Amniotic epithelial cell (primary cell): ENCODE results near the gene GP1BB.

Experiments used
- DNase-seq: peaks from one replicate; pipeline ENCODE4 v3.0.0-alpha.2; 2010; ENCODE audit warnings: low read depth

The GP1BB gene

DNA sequence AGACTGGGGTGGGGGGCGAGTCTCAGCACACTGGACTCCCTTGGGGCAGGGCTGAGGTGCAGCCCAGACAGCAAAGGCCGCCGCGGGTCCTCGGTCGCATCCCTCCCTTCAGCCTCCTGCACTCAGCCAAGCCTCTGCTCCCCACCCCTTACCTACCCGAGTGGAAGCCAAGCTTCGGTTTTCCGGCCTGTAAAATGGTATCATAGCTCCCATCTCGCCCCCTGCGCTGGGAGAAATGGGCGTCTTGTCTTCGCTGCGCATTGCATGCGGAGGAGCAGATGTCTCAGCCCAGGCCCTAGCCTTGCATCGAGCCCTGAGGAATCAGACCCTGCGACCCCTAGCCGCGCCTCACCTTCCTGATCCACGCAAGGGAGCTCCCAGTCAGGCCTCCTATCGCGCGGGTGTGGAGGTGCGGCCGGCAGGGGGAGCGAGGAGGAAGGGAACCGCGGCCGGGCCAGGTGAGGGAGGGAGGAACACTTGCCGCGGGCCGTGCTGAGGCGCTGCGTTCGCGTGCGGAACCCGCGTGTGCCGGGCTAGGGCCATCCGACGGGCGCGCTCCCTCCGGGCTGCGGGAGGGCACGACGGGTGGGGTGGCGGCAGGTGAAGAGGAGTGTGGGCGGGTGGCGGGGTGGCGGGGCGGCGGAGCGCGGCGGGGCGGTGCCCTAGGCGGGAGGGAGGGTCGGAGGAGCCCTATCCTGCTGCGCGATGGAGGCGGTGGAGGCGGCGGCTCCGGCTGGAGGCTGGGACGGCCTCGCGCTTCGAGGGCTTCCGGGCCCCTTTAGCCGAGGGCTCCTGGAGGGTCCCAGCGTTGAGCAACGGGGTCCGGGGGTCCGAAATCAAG, 33.2 kb downstream of the GP1BB start:
- DNase-seq, result no peak

DNA sequence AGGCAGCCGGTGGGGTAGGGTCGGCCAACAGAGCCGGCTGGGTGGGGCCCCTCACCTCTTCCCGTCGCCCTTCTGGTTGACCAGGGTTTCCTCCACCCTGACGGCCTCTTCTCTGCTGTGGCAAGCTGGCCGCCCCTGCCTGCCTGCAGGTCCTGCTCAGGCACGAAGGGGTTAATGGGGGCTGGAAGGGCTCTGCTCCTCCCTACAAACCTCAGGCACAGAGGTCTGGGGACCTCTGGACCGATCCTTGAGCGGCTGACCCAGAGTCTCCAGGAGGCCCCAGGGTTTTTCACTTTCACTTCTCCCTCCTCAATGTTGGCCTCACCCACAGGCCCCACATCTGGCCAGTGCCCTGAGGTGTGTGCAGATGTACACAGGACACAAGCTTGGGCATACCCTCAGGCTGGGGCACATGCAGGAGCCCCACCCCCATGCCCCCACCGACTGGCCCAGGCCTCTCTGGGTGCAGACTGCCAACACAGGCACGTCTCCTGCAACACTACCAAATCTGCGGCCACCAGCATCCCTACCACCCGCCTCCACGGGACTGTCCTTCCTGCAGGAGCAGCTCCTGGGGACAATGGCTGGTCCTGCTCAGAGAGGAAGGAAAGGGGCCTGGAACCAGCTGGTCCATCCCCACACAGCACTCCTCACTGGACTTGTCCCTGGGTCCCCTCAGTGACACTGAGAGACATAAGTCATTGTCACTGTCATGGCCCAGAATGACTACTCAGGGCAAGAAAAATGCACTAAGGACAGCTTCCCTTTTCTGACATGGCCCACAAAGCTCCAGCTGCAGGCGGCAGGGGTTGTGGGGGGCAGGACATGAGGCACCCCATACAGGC, 34.0 kb downstream of the GP1BB start:
- DNase-seq, result no peak

GRCh38 chr22:19757985-19758895, 34.9 kb downstream of the GP1BB start:
- no peak for DNase-seq

GRCh38 chr22:19758896-19759426, 35.6 kb downstream of the GP1BB start:
- DNase-seq, result no peak

DNA sequence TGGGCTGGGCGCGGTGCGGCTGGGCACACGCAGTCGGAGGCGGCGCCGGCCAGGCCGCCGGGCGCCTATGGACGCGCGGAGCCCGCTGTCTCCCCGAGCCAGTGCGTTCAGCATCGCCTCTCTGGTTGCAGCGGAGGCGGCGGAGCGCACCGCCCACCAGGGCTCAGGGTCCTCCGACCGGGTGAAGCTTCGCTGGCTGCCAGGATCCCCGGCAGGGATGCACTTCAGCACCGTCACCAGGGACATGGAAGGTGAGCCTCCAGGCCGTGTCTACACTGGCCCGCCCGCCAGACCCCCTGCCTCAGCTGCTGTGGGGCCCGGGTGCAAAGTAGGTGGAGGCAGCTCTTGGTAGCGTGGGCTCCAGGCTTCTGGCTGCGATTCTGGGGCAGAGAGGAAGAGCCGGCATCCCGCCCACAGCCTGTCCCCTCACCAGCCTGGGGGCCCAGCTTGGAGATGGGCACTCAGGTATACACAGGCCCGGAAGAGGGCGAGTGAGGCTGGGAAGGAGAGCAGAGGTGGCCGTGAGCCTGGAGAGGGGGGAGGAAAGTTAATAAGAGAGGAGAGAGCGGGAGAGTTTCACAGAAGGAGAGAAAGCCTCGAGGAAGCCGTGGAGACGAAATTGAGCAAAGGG, 36.2 kb downstream of the GP1BB start:
- DNase-seq, result no peak

- no peak for DNase-seq
Observed at GRCh38 chr22:19760058-19760950, 37.0 kb downstream of the GP1BB start, which contains the start of gene TBX1. Gene TBX1 (plus strand): TSS chr22:19760778. CDS start chr22:19760844, 66 bp downstream.

- no peak for DNase-seq
Observed at GRCh38 chr22:19760951-19761724, 37.8 kb downstream of the GP1BB start.

- no peak for DNase-seq
Observed at GRCh38 chr22:19761725-19762567, 38.6 kb downstream of the GP1BB start.

- DNase-seq, result no peak
Observed at GRCh38 chr22:19762568-19763457, 39.5 kb downstream of the GP1BB start.

GRCh38 chr22:19763458-19764298, 40.3 kb downstream of the GP1BB start:
- no peak for DNase-seq

DNA sequence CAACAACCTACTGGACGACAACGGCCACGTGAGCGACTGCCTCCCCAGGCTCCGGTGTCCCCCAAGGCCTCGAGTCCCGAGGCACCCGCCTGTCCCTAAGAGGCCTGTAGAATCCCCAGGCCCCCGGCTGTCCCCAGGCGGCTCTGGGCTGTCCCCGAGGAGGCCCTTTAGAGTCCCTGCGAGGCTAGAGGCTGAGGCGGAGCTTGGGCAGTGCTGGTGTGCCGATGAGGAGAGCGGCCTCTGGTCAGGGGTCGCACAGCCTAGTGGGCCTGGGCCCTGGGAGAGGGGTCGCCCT, 40.9 kb downstream of the GP1BB start:
- DNase-seq, result no peak

- DNase-seq, result no peak
Observed at GRCh38 chr22:19764636-19765476, 41.5 kb downstream of the GP1BB start.

DNA sequence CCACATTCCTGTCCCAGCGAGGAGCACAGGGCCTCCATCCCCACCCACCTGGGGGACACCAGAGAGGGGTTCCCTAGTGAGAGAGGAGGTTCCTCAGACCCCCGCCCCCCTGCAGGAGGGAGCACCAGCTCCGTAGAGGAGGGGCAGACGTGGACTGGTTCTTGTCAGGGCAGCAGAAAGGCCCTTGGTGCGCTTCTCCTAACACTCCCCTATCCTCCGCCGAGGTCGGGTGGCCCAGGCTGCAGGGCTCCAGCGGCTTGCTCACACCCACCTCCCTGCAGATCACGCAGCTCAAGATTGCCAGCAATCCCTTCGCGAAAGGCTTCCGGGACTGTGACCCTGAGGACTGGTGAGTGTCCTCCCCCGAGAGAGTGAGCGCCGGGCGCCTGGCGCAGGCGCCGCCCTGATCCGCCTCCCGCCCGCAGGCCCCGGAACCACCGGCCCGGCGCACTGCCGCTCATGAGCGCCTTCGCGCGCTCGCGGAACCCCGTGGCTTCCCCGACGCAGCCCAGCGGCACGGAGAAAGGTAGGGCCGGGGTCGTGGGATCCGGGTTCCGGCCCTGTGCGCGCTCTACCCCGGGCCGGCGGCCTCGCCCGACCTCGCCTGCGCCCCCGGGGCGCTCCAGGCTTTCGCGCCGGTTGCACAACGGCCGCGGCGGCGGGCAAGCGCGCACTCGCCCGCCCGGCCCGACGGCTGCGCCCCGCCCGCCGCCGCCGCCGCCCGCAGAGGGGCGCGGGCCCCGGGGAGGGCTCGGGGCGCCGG, 42.3 kb downstream of the GP1BB start:
- DNase-seq, result peak; percentile 10

- DNase-seq, result no peak
Observed at GRCh38 chr22:19766240-19766510, 42.8 kb downstream of the GP1BB start.
